GM12878 (cell line): ENCODE measurements around the gene SYNPR. TPM values are rescaled to one million over a fixed set of nuclear protein-coding genes. Genes with fewer than 3 reads are reported as not detected.
A peak's percentile ranks its signal among the peaks of the same experiment; 100 is the strongest.

Experiments used
- ATAC-seq: fragments of 200-7000 bp; cut with Tn5 transposase; 3 replicates; pipeline ENCODE4 v1.9.1; 2020; ENCODE audit warnings: mild to moderate bottlenecking, moderate library complexity
- BruUV-seq: library from RNA; stranded (reverse); fragments of 400-500 nt; replicated peaks from 2 replicates; lab custom pipeline; 2021; lab: Mats Ljungman, UMichigan
- CTCF ChIA-PET: fragments of 300-600 bp; sonication (Branson Sonifier 250); formaldehyde crosslinking; extraction: SDS; loops from one replicate; lab custom pipeline; 2021; ENCODE audit warnings: inconsistent platforms; lab: Yijun Ruan, JAX
- POLR2A ChIA-PET: fragments of 350-600 bp; formaldehyde crosslinking; extraction: SDS; loops from one replicate; lab custom pipeline; 2021; ENCODE audit warnings: inconsistent platforms; lab: Charles Lee
- RAD21 ChIA-PET: fragments of 300-600 bp; sonication (Branson Sonifier 250); formaldehyde crosslinking; loops from one replicate; lab custom pipeline; 2023; ENCODE audit warnings: antibody characterized with exemption; ENCODE audit not compliant: unreplicated experiment; lab: Charles Lee
- SMC1A ChIA-PET: fragments of 300-600 bp; sonication (Branson Sonifier 250); formaldehyde crosslinking; loops from one replicate; lab custom pipeline; 2023; ENCODE audit not compliant: unreplicated experiment, uncharacterized antibody; lab: Charles Lee
- DNase-seq: peaks from one replicate; pipeline ENCODE4 v3.0.0-alpha.2; 2011; ENCODE audit warnings: low read depth, low spot score
- FAIRE-seq: peaks from 3 replicates; lab custom pipeline; 2011; peaks lifted over from hg19 to GRCh38; lab: Jason Lieb, UNC
- H2AFZ ChIP-seq: 2 replicates; pipeline ENCODE4 v1.6.0; 2011; ENCODE audit warnings: low read depth, low read length, control low read depth; ENCODE audit not compliant: control insufficient read depth
- H3K27ac ChIP-seq: 2 replicates; pipeline ENCODE4 v1.5.1; 2011; ENCODE audit warnings: control low read depth; ENCODE audit not compliant: control insufficient read depth, insufficient read depth
- H3K27me3 ChIP-seq, 2 experiments: replicated peaks in 1 of 2; 2 replicates each; pipeline versions ENCODE4 v1.6.0 to v1.6.1; 2011; ENCODE audit warnings: low read length in 1 of 2; ENCODE audit not compliant: control insufficient read depth in 2 of 2, insufficient read depth in 2 of 2
- H3K36me3 ChIP-seq, 2 experiments: 2 replicates each; pipeline ENCODE4 v1.5.1; 2011; ENCODE audit warnings: low read length in 1 of 2; ENCODE audit not compliant: control insufficient read depth in 2 of 2, insufficient read depth in 2 of 2
- H3K4me1 ChIP-seq: 2 replicates; pipeline ENCODE4 v1.6.1; 2011; ENCODE audit warnings: mild to moderate bottlenecking, low read length, moderate library complexity, mixed read lengths; ENCODE audit not compliant: control insufficient read depth, insufficient read depth
- H3K4me2 ChIP-seq: 2 replicates; pipeline ENCODE4 v1.6.0; 2011; ENCODE audit warnings: control low read depth; ENCODE audit not compliant: control insufficient read depth, insufficient read depth
- H3K4me3 ChIP-seq: fragments of 200-600 bp; sonication (generic); 2 replicates; pipeline ENCODE4 v1.5.1; 2016
- H3K79me2 ChIP-seq: 2 replicates; pipeline ENCODE4 v1.6.0; 2011; ENCODE audit warnings: low read length; ENCODE audit not compliant: control insufficient read depth, insufficient read depth
- H3K9ac ChIP-seq: 2 replicates; pipeline ENCODE4 v1.8.0; 2011; ENCODE audit warnings: low read length, control low read depth, mixed read lengths; ENCODE audit not compliant: control insufficient read depth, insufficient read depth
- H3K9me3 ChIP-seq: replicated peaks from 3 replicates; pipeline ENCODE4 v1.5.1; 2011; ENCODE audit warnings: mild to moderate bottlenecking, low read length; ENCODE audit not compliant: control insufficient read depth, insufficient read depth
- H4K20me1 ChIP-seq: 2 replicates; pipeline ENCODE4 v1.6.0; 2011; ENCODE audit not compliant: control insufficient read depth, insufficient read depth
- DPF2 ChIP-seq: fragments of 450-650 bp; IDR thresholded peaks from 2 replicates; pipeline ENCODE4 v1.6.1; 2017; ENCODE audit warnings: mild to moderate bottlenecking
- FOS ChIP-seq: IDR thresholded peaks from 3 replicates; pipeline ENCODE4 v1.6.1; 2011; ENCODE audit warnings: borderline replicate concordance; ENCODE audit not compliant: insufficient read length; ENCODE audit errors: extremely low read depth
- KLF5 ChIP-seq: fragments of 450-650 bp; IDR thresholded peaks from 2 replicates; pipeline ENCODE4 v1.6.1; 2014; ENCODE audit warnings: mild to moderate bottlenecking; ENCODE audit not compliant: partially characterized antibody
- MEF2A ChIP-seq: IDR thresholded peaks from 2 replicates; pipeline ENCODE4 v1.6.1; 2011; ENCODE audit warnings: low read depth, mild to moderate bottlenecking, low read length, moderate library complexity; ENCODE audit not compliant: insufficient read depth
- MXI1 ChIP-seq: fragments of 150-350 bp; IDR thresholded peaks from 2 replicates; pipeline ENCODE4 v1.6.1; 2011; ENCODE audit warnings: low read depth, mild to moderate bottlenecking, inconsistent platforms, low read length, improper control_type of control experiment
- NFIC ChIP-seq: IDR thresholded peaks from 2 replicates; pipeline ENCODE4 v1.6.1; 2012; ENCODE audit warnings: low read depth, mild to moderate bottlenecking, inconsistent platforms, low read length, moderate library complexity
- PAX8 ChIP-seq: fragments of 450-650 bp; IDR thresholded peaks from 2 replicates; pipeline ENCODE4 v1.6.1; 2017; ENCODE audit warnings: mild to moderate bottlenecking, moderate library complexity
- SUZ12 ChIP-seq: fragments of 200-600 bp; sonication (generic); IDR thresholded peaks from one replicate; pipeline ENCODE4 v1.6.1; 2018; ENCODE audit warnings: antibody characterized with exemption, mild to moderate bottlenecking; ENCODE audit not compliant: unreplicated experiment
- TCF3 ChIP-seq: IDR thresholded peaks from 2 replicates; pipeline ENCODE4 v1.6.1; 2012; ENCODE audit warnings: low read depth, mild to moderate bottlenecking, low read length, borderline replicate concordance; ENCODE audit not compliant: insufficient read depth
- YBX1 ChIP-seq: fragments of 450-650 bp; IDR thresholded peaks from 2 replicates; pipeline ENCODE4 v1.6.1; 2016; ENCODE audit warnings: antibody characterized with exemption
- ZSCAN29 ChIP-seq: fragments of 450-650 bp; IDR thresholded peaks from 2 replicates; pipeline ENCODE4 v1.6.1; 2017; ENCODE audit warnings: mild to moderate bottlenecking, moderate library complexity
- WGBS: methylation state at CpG from one replicate; pipeline ENCODE4 v1.1.6; 2016; ENCODE audit warnings: low lambda C conversion rate; ENCODE audit not compliant: insufficient replicate concordance, insufficient coverage; ENCODE audit errors: missing lambda C conversion rate; 5-methylcytosine and 5-hydroxymethylcytosine counted together
- in situ Hi-C: fragments of 300-500 bp; cut with MboI; formaldehyde crosslinking; loops from 9 replicates; pipeline ENCODE4 v1.14.3; 2018; ENCODE audit warnings: mixed read lengths
- intact Hi-C: fragments of 100-400 bp; cut with micrococcal nuclease; formaldehyde crosslinking; loops from one replicate; pipeline ENCODE4 v1.14.2; 2022; ENCODE audit not compliant: unreplicated experiment
- polyA plus RNA-seq, 11 experiments: library from polyadenylated mRNA; depleted of rRNA in 4 of 11; unstranded in 6 of 11; stranded (reverse) in 5 of 11; fragments of >200 nt; fragmentation: Nextera tagmentation in 4 of 11; fragmentation: Illumina TruSeq in 1 of 11; extraction: Ambion mirVana in 4 of 11; extraction: Trizol in 1 of 11; gene quantifications; 1 replicate in 1 of 11; 2 replicates in 10 of 11; pipeline versions ENCODE4 v1.2.1 to v1.2.3, GENCODE V29; 2011 to 2016; ENCODE audit warnings: inconsistent platforms in 2 of 11, missing spikeins in 2 of 11, low read depth in 1 of 11
- total RNA-seq, 4 experiments: library from RNA; depleted of rRNA in 3 of 4; stranded (reverse); fragments of >200 nt in 3 of 4; fragmentation: Illumina TruSeq in 1 of 4; extraction: Trizol in 1 of 4; gene quantifications; 2 replicates each; pipeline versions ENCODE4 v1.2.1 to v1.2.3, GENCODE V29; 2013 to 2021
- TF ChIP-seq, protein P1 (sequence below), 3 experiments: IDR thresholded peaks in 2 of 3; conservative IDR thresholded peaks in 1 of 3; 2 replicates each; pipeline ENCODE4 v1.5.1; 2011; ENCODE audit warnings: low read depth in 3 of 3, low read length in 3 of 3, mild to moderate bottlenecking in 3 of 3, control low read depth in 2 of 3, moderate library complexity in 2 of 3, inconsistent platforms in 1 of 3, mixed read lengths in 1 of 3; ENCODE audit not compliant: control insufficient read depth in 2 of 3, insufficient read depth in 1 of 3; ENCODE audit errors: extremely low read depth in 1 of 3
- TF ChIP-seq, protein P2 (sequence below): IDR thresholded peaks from 2 replicates; pipeline ENCODE4 v1.6.1; 2011; ENCODE audit warnings: borderline replicate concordance, low read depth, mild to moderate bottlenecking, moderate library complexity, mixed read lengths, low read length; ENCODE audit not compliant: insufficient read depth; ENCODE audit errors: extremely low read length
- TF ChIP-seq, protein P3 (sequence below): fragments of 450-650 bp; IDR thresholded peaks from 2 replicates; pipeline ENCODE4 v1.6.1; 2014; ENCODE audit warnings: mild to moderate bottlenecking

The SYNPR gene
- total and polyA plus RNA-seq, 10 of the 15 experiments (the other 5 are each of a cell fraction or from before 2014, with no cell fraction given) = not detected

DNA sequence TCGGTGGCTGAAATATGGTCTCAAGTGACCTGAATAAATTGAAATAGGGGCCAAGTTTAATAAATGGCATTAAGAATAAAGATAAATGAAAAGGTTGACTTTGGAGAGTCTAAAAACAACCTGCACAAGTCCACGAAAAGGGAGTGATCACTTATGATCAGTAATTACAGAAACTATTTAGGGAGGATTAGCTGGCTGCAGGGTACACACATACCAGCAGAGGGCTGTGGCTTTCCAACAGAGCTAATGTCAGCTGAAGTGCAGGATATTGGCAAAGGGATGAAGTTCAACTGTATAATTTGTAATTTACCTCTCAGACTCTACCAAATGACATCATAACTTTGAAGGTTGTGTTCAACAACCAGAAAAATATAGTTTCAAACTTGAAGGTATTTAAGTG, 86.8 kb downstream of the SYNPR start:
- no peaks in the 10 kb centered on the region for H3K27me3 ChIP-seq
- no peak overlapping the region for H3K9ac ChIP-seq
- WGBS = 3% methylated on average over 2 of the region's 2 CpGs
- TF ChIP-seq ZSCAN29 = no peak
- TF ChIP-seq YBX1 = no peak
- TF ChIP-seq, protein P1, sequence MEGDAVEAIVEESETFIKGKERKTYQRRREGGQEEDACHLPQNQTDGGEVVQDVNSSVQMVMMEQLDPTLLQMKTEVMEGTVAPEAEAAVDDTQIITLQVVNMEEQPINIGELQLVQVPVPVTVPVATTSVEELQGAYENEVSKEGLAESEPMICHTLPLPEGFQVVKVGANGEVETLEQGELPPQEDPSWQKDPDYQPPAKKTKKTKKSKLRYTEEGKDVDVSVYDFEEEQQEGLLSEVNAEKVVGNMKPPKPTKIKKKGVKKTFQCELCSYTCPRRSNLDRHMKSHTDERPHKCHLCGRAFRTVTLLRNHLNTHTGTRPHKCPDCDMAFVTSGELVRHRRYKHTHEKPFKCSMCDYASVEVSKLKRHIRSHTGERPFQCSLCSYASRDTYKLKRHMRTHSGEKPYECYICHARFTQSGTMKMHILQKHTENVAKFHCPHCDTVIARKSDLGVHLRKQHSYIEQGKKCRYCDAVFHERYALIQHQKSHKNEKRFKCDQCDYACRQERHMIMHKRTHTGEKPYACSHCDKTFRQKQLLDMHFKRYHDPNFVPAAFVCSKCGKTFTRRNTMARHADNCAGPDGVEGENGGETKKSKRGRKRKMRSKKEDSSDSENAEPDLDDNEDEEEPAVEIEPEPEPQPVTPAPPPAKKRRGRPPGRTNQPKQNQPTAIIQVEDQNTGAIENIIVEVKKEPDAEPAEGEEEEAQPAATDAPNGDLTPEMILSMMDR (IDR thresholded peaks at IDR 0.05 in 2 of 3, conservative IDR thresholded peaks at IDR 0.05 in 1 of 3; ENCODE audit: control insufficient read depth in 2 of 3, extremely low read depth in 1 of 3, insufficient read depth in 1 of 3, low read depth in 3 of 3, low read length in 3 of 3) = peak in 1 of 3 experiments; percentile 6; a peak in 1 of 6 replicates
- TF ChIP-seq, all 136 proteins: peak for 1
- H3K4me3 ChIP-seq = no peak overlapping the region
- DNase-seq = no peak
- no peaks in the 10 kb centered on the region for H4K20me1 ChIP-seq
- POLR2A ChIA-PET = no interaction called here
- no peak overlapping the region for H3K27ac ChIP-seq
- no TSS peak for BruUV-seq
- SMC1A ChIA-PET = no interaction called here
- in situ Hi-C loops = no loop called here
- no peak overlapping the region for H3K4me2 ChIP-seq
- H2AFZ ChIP-seq = no peak overlapping the region
- ATAC-seq = no peak
- H3K9me3 ChIP-seq = no peaks in the 10 kb centered on the region
- RAD21 ChIA-PET = interaction anchor here (1.8 kb wide), 1 partner anchor 453 kb away, joined by 5 read pairs; the partner anchor contains the start of gene C3orf49
- CTCF ChIA-PET = interaction anchor here (0.7 to 7.8 kb wide), 4 partner anchors 14 to 456 kb away, joined by 3 to 53 read pairs (median 3); no protein-coding TSS in a partner anchor
- intact Hi-C loops = no loop called here
- FAIRE-seq = no peak
- no peaks in the 10 kb centered on the region for H3K36me3 ChIP-seq
- H3K4me1 ChIP-seq = no peaks in the 10 kb centered on the region
- H3K79me2 ChIP-seq = no peaks in the 10 kb centered on the region

DNA sequence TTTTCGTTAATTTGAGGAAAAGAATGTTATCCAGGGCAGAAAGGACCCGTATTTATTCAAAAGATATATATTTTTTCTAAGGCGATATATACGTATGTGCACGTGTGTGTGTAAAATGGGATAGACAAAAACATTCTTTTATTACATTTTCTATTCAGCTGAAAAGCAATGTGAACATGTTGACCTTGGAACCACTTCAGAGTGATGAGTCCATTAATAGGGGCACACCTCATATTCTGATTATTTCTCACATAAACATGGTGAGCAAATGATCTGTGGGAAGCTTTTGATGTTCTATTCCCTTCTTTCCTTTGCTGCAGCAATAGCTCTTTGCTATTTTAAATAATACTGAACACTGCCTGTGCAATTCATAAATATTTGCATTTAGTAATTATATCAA, 87.6 kb downstream of the SYNPR start:
- ChIA-PET RAD21 (interaction anchor here (1.8 kb wide), 1 partner anchor 452 kb away, joined by 5 read pairs; the partner anchor contains the start of gene C3orf49), POLR2A (interaction anchor here (0.6 kb wide), 1 partner anchor 27 kb away, joined by 14 read pairs; no protein-coding TSS in a partner anchor), SMC1A (no interaction called here), CTCF (interaction anchor here (1.3 to 7.8 kb wide), 3 partner anchors 15 to 460 kb away, joined by 3 to 53 read pairs (median 3); no protein-coding TSS in a partner anchor)
- Histone ChIP-seq H3K9me3 (no peaks in the 10 kb centered on the region), H3K4me1 (no peaks in the 10 kb centered on the region), H3K27ac (no peak overlapping the region), H3K4me3 (no peak overlapping the region), H3K27me3 (no peaks in the 10 kb centered on the region), H3K36me3 (no peaks in the 10 kb centered on the region), H3K9ac (no peak overlapping the region), H2AFZ (no peak overlapping the region), H4K20me1 (no peaks in the 10 kb centered on the region), H3K4me2 (no peak overlapping the region), H3K79me2 (no peaks in the 10 kb centered on the region)
- 53% methylated on average over 5 of the region's 5 CpGs for WGBS
- no peak for ATAC-seq
- intact Hi-C loops (no loop called here), in situ Hi-C loops (no loop called here)
- no peak for FAIRE-seq
- no peak for DNase-seq
- BruUV-seq = no TSS peak
- TF ChIP-seq SUZ12 = no peak
- TF ChIP-seq FOS = no peak
- no peak for TF ChIP-seq NFIC
- TF ChIP-seq MXI1 = no peak
- TF ChIP-seq, protein P2, sequence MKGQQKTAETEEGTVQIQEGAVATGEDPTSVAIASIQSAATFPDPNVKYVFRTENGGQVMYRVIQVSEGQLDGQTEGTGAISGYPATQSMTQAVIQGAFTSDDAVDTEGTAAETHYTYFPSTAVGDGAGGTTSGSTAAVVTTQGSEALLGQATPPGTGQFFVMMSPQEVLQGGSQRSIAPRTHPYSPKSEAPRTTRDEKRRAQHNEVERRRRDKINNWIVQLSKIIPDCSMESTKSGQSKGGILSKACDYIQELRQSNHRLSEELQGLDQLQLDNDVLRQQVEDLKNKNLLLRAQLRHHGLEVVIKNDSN = no peak
- TF ChIP-seq, protein P3, sequence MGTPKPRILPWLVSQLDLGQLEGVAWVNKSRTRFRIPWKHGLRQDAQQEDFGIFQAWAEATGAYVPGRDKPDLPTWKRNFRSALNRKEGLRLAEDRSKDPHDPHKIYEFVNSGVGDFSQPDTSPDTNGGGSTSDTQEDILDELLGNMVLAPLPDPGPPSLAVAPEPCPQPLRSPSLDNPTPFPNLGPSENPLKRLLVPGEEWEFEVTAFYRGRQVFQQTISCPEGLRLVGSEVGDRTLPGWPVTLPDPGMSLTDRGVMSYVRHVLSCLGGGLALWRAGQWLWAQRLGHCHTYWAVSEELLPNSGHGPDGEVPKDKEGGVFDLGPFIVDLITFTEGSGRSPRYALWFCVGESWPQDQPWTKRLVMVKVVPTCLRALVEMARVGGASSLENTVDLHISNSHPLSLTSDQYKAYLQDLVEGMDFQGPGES = no peak
- TF ChIP-seq KLF5 = no peak
- no peak for TF ChIP-seq DPF2
- TF ChIP-seq TCF3 = no peak
- TF ChIP-seq MEF2A = no peak
- TF ChIP-seq PAX8 = no peak
